T1000 (cell line): ENCODE measurements around the gene SMCHD1.
"Not testable (repeated sequence)": the region's sequence is repeated elsewhere in the genome, so short reads cannot be mapped to it uniquely, and the experiment has no call there.

ENCODE experiments used
- DNase-seq: peaks from one replicate; lab custom pipeline; 2025; ENCODE audit warnings: mixed read lengths; lab: John Stamatoyannopoulos, UW

Gene SMCHD1

GRCh38 chr18:2852460-2852859 is 196.9 kb downstream of the SMCHD1 start:
- DNase-seq = not testable (repeated sequence)

GRCh38 chr18:2853173-2853925 is 197.8 kb downstream of the SMCHD1 start:
- DNase-seq = no peak

- DNase-seq = no peak
These were observed 198.6 kb downstream of the SMCHD1 start for GRCh38 chr18:2853926-2854664.
